Kidney (tissue), 14 donors: ENCODE measurements around the gene STXBP1. TPM values are rescaled to one million over a fixed set of nuclear protein-coding genes. Genes with fewer than 3 reads are reported as not detected.

Experiments
- DNase-seq, 5 donors: peaks; one replicate each; pipeline ENCODE4 v3.0.0-alpha.2; 2013 to 2020
- FAIRE-seq: peaks from 2 replicates; lab custom pipeline; 2012; peaks lifted over from hg19 to GRCh38; lab: Jason Lieb, UNC
- H3K27ac ChIP-seq, 2 donors: one replicate each; pipeline ENCODE4 v1.7.0; 2013; ENCODE audit warnings: low read depth in 2 of 2, low read length in 2 of 2, inconsistent platforms in 1 of 2
- H3K27me3 ChIP-seq: one replicate; pipeline ENCODE4 v1.7.1; 2013; ENCODE audit warnings: low read length, inconsistent platforms; ENCODE audit not compliant: control insufficient read depth, insufficient read depth
- H3K36me3 ChIP-seq, 3 donors: one replicate each; pipeline versions ENCODE4 v1.7.0 to v1.7.1; 2013; ENCODE audit warnings: low read length in 3 of 3, control low read depth in 1 of 3, inconsistent platforms in 1 of 3; ENCODE audit not compliant: insufficient read depth in 3 of 3, control insufficient read depth in 2 of 3
- H3K4me1 ChIP-seq, 3 donors: one replicate each; pipeline versions ENCODE4 v1.7.0 to v1.7.1; 2013; ENCODE audit warnings: low read length in 3 of 3, inconsistent platforms in 1 of 3, low read depth in 1 of 3; ENCODE audit not compliant: control insufficient read depth in 2 of 3, insufficient read depth in 2 of 3
- H3K4me3 ChIP-seq, 3 donors: one replicate each; pipeline versions ENCODE4 v1.7.0 to v1.8.1; 2013; ENCODE audit warnings: low read length in 3 of 3, control low read depth in 1 of 3, inconsistent platforms in 1 of 3
- H3K9ac ChIP-seq, 3 donors: one replicate each; pipeline versions ENCODE4 v1.7.0 to v1.7.1; 2013; ENCODE audit warnings: low read length in 3 of 3, control low read depth in 1 of 3, inconsistent platforms in 1 of 3
- H3K9me3 ChIP-seq, 3 donors: one replicate each; pipeline versions ENCODE4 v1.7.0 to v1.7.1; 2013; ENCODE audit warnings: low read length in 3 of 3, control low read depth in 1 of 3, inconsistent platforms in 1 of 3; ENCODE audit not compliant: control insufficient read depth in 2 of 3, insufficient read depth in 1 of 3
- CTCF ChIP-seq: IDR thresholded peaks from 3 replicates; pipeline ENCODE4 v1.5.1; 2012; ENCODE audit warnings: mild to moderate bottlenecking, moderate library complexity, borderline replicate concordance; ENCODE audit not compliant: insufficient read depth; ENCODE audit errors: extremely low read depth
- intact Hi-C: fragments of 100-400 bp; cut with DNase I; formaldehyde crosslinking; loops from one replicate; pipeline ENCODE4 v1.11.1; 2022
- polyA plus RNA-seq: library from polyadenylated mRNA; stranded (reverse); fragments of 350-450 nt; fragmentation: Illumina TruSeq; extraction: RNeasy Lipid Tissue Mini Kit (QIAGEN cat#74804); gene quantifications from one replicate; pipeline ENCODE4 v1.2.3, GENCODE V29; 2014; ENCODE audit warnings: low read depth, low replicate concordance; ENCODE audit not compliant: insufficient read depth
- total RNA-seq: library from RNA; stranded (reverse); fragmentation: NEBNext Ultra II Directional; extraction: Animal tissue kit (Norgen Biotek cat#: 25700); gene quantifications from one replicate; pipeline ENCODE4 v1.2.1, GENCODE V29; 2021
- donor health status: control.
- donor health status: control.
- donor health status: control.
- donor health status: control.
- donor health status: control.
- donor health status: DM: yes; HTN: yes; CAD: no.
- donor health status: Normal renal cell carcinoma (clear cell type).

Gene STXBP1
- total and polyA plus RNA-seq, 2 donors from 2014 or later: 14.3 to 32.8 TPM

GRCh38 chr9:127694890-127695720, 83.0 kb downstream of the STXBP1 start:
- intact Hi-C loops: no loop called here
- H3K9ac ChIP-seq: no peak overlapping the region
- peaks cover 0 to 3% (median 0%) of the 10 kb centered on the region in 3 donors for H3K4me1 ChIP-seq
- FAIRE-seq (no peak), DNase-seq (no peak)
- no peaks in the 10 kb centered on the region for H3K27me3 ChIP-seq
- no peak overlapping the region for H3K27ac ChIP-seq
- no peaks in the 10 kb centered on the region for H3K36me3 ChIP-seq
- no peak overlapping the region for H3K4me3 ChIP-seq
- H3K9me3 ChIP-seq: no peaks in the 10 kb centered on the region
- no peak for TF ChIP-seq CTCF

GRCh38 chr9:127697575-127697974, 85.5 kb downstream of the STXBP1 start:
- FAIRE-seq: no peak
- no peak overlapping the region for H3K4me3 ChIP-seq
- H3K4me1 ChIP-seq: peaks cover 0 to 8% (median 0%) of the 10 kb centered on the region in 3 donors
- H3K27ac ChIP-seq: no peak overlapping the region
- TF ChIP-seq CTCF: no peak
- no peaks in the 10 kb centered on the region for H3K27me3 ChIP-seq
- DNase-seq: no peak
- H3K9ac ChIP-seq: no peak overlapping the region
- H3K9me3 ChIP-seq: no peaks in the 10 kb centered on the region
- intact Hi-C loops: no loop called here
- H3K36me3 ChIP-seq: no peaks in the 10 kb centered on the region

GRCh38 chr9:127698386-127698785, 86.3 kb downstream of the STXBP1 start:
- H3K36me3 ChIP-seq: no peaks in the 10 kb centered on the region
- intact Hi-C loops: no loop called here
- no peak overlapping the region for H3K9ac ChIP-seq
- no peak overlapping the region for H3K27ac ChIP-seq
- H3K4me3 ChIP-seq: no peak overlapping the region
- FAIRE-seq (no peak), DNase-seq (no peak)
- TF ChIP-seq CTCF: no peak
- H3K27me3 ChIP-seq: no peaks in the 10 kb centered on the region
- H3K9me3 ChIP-seq: no peaks in the 10 kb centered on the region
- peaks cover 0 to 8% (median 0%) of the 10 kb centered on the region in 3 donors for H3K4me1 ChIP-seq
